NCI-H2196 treated with DMSO at 0.1 percent for 48 hours (cell line): ENCODE results near the gene ARHGEF40.
A peak's percentile ranks its signal among the peaks of the same experiment; 100 is the strongest.

Experiments
- DNase-seq: peaks from one replicate; lab custom pipeline; 2025; ENCODE audit not compliant: unreplicated experiment; lab: John Stamatoyannopoulos, UW

ARHGEF40 gene

DNA sequence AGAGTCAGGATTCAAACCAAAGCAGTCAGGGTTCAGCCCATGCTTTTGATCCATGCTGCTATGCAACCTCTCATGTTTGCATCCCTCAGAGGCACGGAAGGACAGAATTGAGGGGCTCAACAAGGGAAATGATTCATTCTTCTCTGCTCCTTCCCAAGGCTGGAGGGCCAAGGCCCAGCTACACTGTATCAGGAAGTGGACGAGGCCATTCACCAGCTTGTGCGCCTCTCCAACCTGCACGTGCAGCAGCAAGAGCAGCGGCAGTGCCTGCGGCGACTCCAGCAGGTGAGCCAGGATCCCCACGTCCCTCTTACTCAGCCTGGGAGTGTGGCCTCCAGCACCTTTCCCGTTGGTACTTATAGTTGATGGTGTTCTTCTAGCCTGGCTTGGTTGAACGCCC lies 8.6 kb downstream of the ARHGEF40 start:
- no peak for DNase-seq

DNA sequence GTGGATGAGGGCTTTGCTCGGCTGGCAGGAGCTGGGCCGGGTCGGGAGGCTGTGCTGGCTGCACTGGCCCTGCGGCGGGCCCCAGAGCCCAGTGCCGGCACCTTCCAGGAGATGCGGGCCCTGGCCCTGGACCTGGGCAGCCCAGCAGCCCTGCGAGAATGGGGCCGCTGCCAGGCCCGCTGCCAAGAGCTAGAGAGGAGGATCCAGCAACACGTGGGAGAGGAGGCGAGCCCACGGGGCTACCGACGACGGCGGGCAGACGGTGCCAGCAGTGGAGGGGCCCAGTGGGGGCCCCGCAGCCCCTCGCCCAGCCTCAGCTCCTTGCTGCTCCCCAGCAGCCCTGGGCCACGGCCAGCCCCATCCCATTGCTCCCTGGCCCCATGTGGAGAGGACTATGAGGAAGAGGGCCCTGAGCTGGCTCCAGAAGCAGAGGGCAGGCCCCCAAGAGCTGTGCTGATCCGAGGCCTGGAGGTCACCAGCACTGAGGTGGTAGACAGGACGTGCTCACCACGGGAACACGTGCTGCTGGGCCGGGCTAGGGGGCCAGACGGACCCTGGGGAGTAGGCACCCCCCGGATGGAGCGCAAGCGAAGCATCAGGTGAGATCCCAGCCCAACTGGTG lies 11.5 kb downstream of the ARHGEF40 start:
- no peak for DNase-seq

DNA sequence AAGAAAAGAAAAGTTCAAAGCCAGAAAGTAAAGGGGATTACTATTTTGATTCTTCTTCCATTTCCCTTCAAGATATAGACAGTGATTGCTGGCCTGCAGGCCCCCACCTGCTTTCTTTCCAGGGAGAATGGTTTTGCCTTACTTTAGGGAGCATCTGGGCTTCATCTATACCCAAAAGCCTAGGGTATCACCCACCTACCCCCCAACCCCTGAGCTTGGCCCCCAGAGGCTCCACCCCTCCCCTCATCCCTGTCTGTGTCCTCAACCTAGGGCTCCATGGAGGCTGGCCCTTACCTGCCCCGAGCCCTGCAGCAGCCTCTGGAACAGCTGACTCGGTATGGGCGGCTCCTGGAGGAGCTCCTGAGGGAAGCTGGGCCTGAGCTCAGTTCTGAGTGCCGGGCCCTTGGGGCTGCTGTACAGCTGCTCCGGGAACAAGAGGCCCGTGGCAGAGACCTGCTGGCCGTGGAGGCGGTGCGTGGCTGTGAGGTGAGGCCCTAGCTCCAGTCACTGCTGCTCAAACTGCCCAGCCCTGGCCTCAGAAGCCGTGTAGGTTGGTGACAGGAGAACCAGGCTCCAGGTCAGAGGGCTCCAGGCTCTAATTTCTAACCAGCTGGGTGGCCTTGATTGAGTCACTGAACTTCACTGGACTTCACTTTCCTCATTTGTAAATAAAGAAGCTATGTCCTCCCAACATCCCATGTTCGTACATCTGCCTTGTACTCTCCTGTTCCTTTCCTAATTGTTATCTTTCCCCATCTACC lies 13.6 kb downstream of the ARHGEF40 start:
- no peak for DNase-seq

DNA sequence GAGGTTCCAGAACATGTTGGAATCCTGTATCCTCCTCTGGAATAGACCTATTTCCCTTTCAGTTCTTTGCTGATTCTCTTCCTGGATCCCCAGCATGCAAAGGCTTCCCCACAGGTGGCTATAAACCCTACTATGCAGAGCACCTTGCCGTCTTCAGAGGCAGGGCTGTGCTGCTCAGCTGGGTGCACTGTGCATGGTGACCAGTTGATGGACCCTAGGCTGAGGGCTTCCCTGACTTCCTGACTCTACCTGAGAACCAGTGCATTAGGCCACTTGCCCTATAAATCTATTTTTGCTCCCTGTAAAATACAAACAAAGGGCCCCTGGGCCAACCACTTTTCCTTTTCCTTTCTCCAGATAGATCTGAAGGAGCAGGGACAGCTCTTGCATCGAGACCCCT lies 14.3 kb downstream of the ARHGEF40 start:
- no peak for DNase-seq

DNA sequence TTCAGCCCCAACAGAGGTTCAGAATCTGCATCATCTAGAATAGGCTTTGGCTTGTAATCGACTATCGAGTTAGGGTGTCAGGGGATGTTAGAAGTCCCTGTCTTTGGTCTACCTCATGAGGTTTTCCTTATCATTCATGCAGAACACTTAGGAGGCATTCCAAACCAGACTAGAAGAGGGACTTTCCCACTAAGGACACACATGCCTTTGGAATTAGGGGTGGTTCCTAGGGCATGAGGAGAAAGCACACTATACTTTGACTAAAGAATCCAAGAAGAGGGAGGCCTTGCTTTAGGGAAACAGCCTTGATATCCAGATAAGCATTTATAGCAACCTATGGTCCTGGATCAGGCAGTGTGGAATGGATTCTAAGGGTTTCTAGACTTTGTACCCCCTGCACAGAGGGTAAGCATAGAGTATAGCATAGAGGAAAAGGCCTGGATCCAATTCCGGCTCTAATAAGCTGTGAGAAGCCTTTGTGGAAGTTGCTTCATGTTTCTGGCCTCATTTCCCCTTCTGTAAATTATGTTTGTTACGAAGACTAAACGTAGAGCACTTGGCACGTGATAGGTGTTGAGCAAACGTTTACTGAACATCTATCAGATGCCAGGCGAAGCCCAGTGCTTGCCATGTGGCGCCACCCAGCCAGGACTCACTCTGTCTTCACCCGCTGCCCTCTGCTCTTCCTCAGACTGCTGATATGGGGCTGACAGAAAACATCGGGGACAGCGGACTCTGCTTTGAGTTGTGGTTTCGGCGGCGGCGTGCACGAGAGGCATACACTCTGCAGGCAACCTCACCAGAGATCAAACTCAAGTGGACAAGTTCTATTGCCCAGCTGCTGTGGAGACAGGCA lies 15.1 kb downstream of the ARHGEF40 start:
- DNase-seq, result no peak

DNA sequence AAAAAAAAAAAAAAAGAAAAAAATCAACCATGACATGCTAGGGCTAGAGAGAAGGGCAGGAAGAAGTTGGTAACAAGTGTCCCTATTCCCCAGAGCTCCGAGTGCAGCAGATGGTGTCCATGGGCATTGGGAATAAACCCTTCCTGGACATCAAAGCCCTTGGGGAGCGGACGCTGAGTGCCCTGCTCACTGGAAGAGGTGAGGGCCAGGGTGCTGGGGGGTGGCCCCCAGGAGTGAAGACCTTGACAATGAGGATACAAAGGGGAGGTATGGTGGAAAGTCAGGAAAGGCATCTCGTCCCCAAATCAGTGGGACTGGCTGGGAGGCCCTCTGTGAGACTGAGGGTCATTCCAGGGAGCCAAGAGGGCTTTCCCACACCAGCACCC lies 16.8 kb downstream of the ARHGEF40 start:
- DNase-seq, result no peak

DNA sequence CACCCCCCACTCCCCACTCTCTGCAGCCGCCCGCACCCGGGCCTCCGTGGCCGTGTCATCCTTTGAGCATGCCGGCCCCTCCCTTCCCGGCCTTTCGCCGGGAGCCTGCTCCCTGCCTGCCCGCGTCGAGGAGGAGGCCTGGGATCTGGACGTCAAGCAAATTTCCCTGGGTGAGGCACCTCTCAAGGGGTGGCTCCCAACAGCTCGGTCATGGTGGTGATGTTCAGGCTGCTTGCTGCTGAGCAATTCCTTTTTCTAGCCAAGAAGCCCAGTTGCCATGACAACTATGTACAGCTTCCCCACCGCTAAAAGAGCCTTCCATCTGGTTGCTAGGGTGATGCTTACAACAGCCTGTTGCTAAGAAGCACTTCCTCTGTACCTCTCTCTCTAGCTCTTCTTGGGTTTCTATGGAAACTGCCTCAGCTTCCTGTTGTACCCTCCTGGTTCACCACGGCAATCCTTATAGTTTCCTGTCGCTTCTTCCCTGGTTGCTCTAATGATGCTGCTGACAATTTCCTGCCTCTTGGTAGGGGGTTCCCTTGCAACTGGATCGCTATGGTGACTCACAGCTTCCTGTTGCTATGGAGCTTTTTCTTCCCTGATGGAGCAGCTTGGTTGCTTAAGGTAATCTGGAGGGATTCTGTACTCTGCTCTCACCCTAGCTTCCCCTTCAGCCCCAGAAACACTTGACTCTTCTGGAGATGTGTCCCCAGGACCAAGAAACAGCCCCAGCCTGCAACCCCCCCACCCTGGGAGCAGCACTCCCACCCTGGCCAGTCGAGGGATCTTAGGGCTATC lies 17.4 kb downstream of the ARHGEF40 start:
- peak; percentile 84 for DNase-seq

DNA sequence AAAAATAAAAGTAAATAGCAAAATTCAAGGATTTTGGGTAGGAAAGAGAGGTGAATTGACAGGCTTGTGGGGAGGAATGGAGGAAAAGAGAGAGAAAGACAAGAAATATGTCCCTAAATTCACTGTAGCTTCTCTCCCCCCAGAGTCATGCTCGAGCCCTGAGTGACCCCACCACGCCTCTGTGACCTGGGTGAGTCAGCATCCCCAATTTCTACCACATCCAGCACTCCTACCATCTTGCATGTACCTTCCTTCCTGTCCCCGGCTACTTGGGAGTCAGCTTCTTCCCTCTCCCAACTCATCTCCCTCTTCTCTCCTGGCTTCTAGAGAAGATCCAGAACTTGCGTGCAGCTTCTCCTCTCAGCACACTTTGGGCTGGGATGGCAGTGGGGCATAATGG lies 18.6 kb downstream of the ARHGEF40 start:
- no peak for DNase-seq

DNA sequence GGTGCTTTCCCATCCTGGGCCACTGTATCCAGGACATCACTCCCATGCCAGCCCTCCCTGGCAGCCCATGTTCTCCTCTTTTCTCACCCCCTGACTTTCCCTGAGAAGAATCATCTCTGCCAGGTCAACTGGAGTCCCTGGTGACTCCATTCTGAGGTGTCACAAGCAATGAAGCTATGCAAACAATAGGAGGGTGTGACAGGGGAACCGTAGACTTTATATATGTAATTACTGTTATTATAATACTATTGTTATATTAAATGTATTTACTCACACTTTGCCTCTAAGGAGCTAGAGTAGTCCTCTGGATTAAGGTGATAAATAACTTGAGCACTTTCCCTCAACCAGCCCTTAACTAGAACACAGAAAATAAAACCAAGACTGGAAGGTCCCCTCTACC lies 19.2 kb downstream of the ARHGEF40 start:
- no peak for DNase-seq

DNA sequence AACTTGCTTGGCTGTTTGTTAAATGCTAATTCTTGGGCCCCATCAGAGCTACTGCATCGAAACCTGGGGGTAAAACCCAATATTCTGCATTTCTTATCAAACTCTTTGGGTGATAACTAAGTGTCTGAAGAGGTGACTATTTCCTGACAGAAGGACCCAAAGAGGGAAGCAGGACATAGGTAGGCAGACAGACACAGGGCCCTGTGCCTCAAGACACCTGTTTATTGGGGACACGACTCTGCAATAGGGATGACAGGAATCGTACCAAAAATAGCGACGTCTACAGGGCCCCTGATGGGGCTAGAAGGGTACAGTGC lies 19.7 kb downstream of the ARHGEF40 start:
- DNase-seq, result no peak

DNA sequence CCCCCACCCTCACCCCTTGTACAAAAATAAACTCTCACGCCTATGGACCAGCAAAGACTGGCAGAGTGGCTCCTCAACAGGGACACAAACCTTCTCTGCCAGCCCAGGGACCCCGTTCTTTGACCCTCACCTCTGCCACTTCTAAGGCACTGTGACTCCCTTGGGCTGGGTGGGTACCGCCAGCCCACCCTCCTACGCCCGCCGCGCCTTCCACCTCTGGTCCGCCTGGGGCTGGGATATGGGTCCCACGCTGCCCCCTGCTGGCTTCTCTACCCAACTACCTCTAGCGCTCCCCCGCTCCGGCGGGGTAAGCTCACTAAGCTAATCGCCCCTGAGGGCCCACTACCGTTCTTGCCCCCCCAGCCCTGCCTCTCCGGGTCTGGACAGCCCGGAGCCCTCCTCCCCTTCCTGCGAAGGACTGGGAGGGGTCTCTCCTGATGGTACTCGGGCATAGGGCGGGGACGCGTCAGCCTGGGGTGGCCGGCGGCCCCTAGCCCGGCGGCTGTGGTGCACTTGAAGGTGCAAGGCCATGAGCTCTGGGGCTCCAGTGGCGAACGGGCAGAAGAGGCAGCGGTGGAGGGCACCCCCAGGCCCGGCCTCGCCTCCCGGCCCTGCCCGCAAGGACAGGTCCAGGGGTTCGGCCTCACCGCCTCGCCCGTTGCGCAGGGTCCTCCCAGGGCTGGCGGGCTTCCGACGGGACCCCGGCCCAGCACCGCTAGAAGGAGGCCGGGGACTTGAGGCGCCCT lies 20.3 kb downstream of the ARHGEF40 start:
- no peak for DNase-seq

DNA sequence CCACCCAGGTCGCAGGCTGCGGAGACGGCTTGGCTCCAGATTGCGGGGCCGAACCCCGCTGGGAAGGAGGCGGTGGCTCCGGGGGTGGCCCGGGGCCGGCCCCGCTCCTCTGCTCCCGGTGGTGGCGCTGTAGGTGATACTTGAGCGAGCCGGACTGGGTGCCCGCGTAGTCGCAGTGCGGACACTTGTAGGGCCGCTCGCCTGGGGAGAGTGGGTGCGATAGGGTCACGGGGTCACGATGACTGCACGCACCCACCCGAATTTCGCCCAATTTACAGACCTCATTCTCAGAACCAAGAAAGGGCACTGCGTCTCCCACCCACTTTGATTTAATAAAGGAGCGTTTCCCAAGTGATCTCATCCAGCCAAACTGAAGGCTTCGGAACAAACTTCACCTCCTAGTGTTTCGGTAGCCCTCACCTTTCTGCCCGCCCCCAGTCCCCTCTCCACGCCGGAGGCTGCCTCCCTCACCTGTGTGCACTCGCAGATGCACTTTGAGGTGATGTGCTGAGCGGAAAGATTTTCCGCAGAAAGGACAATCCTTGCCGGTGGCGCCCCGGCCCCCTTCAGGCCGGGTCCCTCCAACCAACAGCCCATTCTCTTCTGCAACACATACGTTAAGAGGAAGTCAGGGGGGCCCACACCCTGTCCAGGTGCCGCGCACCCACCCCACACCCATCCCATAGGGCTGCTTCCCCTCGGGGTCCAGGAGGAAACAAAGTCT lies 21.0 kb downstream of the ARHGEF40 start:
- no peak for DNase-seq

DNA sequence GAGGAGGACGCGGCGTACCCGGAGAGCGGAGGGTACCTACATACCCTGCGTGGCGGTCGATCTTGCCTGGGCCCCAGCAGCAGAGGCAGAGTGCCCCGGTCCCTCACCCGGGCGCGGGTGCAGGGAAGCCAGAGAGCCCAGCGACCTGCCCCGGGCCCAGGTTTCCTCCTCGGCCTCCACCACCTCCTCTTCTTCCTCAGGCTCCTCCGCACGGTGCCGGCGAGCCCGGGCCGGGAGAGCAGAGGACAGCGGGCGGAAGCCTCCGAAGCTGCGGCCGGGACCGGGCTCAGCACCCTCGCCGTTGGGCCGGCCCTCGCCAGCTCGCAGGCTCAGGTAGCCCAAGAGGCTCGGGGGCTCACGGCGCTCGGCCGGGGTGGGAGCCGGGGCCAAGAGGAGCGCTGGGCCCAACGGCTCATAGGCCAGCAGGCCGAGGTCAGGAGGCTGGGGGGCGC lies 21.7 kb downstream of the ARHGEF40 start:
- no peak for DNase-seq

DNA sequence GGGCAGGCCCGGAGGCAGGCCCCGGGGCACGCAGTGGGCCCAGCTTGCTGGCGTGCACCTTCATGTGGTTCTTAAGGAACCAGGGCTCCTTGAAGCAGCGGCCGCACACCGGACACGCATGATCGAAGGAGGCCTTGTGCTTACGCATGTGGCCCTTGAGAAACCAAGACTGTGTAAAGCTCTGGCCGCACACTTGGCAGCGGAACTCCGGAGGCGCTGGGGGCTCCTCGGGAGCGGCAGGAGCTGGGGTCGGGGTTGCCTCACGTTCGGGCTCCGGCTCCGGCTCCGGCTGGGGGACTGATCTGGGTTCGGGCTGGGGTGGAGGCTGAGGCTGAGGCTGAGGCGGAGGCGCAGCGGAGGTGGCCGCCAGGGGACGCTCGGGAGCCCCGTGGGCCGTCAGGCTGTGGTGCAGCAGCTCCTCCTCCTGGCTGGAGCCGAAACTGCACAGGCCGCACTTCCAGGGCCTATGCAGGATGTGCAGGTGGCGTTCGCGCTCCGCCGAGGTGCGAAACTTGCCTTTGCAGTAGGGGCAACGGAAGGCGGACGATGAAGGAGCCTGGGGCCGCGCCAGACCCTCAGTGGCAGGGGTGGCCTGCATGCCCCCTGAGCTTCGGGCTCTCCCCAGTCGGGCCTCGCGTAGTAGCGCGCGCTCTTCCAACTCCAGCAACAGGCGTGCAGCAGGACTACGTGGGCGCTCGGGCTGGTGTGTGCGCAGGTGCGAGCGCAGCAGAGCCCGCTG lies 22.3 kb downstream of the ARHGEF40 start:
- DNase-seq, result no peak

DNA sequence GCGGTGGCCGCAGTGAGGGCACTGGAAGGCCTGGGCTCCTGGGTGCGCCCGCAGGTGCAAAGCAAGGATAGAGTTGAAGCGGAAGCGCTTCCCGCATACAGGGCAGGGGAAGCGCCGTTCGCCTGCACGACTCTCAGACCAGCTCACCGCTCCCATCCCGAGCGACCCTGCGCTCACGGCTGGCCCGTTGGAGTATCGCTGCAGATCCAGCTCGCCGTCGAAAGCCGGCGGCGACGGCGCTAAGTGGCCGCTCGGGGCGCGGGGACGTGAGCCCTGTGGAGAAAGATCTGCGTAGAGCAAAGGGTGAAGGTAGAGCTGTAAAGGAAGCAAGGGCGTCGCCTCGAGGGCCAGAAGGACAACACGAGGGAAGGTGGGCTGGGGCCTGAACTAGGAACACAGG lies 22.9 kb downstream of the ARHGEF40 start:
- DNase-seq, result no peak

DNA sequence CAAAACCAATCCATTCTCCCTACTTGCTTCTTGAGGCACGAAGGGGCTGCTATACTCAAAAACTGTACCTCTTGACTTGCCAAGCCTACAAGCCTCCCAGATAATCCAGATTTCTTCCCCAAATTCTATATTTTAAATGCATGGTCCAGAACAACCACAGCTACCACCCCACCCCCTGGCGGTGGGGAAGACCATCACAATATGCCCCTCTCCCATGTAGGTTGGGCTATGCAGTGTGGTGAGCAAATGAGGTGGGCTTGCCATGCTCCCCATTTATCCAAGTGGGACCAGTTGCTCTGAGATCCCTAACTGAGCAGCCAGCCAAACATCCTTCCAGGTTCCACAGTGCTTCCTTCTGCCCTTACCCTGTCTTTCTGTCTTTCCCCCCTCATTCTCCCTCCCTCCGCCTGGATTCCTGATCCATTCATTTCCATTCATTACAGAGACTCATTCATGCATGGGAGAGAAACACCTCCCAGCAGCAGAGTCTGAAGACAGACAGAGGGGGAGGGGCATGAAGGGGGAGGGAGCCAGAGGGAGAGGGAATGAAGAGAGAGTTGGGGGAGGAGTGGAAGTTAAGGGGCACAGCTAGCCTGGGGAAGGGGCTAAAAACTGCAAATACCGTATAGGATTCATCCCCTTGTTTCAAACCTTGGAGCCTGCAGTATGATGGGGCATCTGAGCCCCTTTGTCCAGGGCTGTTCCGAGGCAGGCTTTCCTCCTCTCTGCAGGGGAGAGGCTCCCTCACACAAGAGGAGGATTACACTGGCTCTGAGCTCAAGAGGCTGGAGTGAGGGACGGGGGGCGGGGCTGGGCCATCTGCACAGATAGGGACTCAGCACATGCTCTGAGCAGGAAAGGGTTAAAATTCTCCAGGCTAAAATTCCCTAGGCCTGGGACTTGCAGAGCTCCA lies 23.9 kb downstream of the ARHGEF40 start:
- peak; percentile 53 for DNase-seq

DNA sequence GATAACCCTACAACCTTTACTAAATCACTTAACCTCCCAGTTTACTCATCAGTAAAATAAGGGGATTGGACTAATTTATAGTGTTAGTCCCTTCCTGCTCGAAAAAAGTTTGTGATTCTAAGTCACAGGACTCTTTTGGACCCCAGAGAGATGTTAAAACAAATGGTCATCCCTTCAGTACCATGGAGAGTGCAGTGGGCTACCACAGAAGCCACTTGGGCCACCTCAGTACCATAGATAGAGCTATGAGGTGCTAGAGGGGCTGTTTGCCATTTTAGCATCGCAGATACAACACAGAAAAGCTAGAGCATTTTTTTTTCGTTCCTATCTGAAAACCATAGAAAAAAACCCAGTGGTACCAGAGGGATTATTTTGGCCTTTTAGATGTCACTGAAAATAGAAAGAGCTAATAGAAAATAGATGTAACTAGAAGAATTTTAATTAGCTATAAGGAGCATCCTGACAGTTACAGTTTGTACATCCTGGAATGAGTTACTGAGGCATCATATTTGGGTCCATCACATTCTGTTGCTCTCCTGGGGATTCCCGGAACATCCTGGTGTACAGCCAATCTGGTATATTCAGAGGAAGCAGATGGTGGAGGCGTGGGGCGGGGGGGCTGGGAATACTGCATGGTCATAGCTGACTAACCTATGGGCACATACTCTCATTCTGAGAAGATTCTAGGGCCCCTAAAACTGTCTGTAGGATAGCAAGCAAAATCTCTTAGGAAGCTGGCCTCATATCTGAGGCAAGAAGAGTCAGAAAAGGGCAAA lies 25.5 kb downstream of the ARHGEF40 start:
- DNase-seq, result no peak
